Upper lobe of left lung (tissue), 4 donors: Measurements from ENCODE around the gene MIEF2.

Source experiments
- EP300 ChIP-seq, 4 donors: sonication (generic); formaldehyde crosslinking; IDR thresholded peaks; one replicate each; pipeline ENCODE4 v1.5.1; 2017; ENCODE audit warnings: antibody characterized with exemption in 4 of 4, control low read depth in 2 of 4
- POLR2A ChIP-seq, 4 donors: fragments of 450-650 bp; IDR thresholded peaks; one replicate each; pipeline ENCODE4 v1.5.1; 2016 to 2017; ENCODE audit warnings: antibody characterized with exemption in 4 of 4, mild to moderate bottlenecking in 2 of 4
- TF ChIP-seq, protein P1 (sequence below), 6 experiments: fragments of 450-650 bp in 4 of 6; fragments of 200-600 bp in 2 of 6; sonication (generic) in 2 of 6; IDR thresholded peaks; one replicate each; pipeline ENCODE4 v1.5.1; 2016 to 2019; ENCODE audit warnings: antibody characterized with exemption in 6 of 6

- TF ChIP-seq POLR2A (IDR thresholded peaks at IDR 0.05) (no peak), EP300 (IDR thresholded peaks at IDR 0.05) (no peak)
- TF ChIP-seq, protein P1, sequence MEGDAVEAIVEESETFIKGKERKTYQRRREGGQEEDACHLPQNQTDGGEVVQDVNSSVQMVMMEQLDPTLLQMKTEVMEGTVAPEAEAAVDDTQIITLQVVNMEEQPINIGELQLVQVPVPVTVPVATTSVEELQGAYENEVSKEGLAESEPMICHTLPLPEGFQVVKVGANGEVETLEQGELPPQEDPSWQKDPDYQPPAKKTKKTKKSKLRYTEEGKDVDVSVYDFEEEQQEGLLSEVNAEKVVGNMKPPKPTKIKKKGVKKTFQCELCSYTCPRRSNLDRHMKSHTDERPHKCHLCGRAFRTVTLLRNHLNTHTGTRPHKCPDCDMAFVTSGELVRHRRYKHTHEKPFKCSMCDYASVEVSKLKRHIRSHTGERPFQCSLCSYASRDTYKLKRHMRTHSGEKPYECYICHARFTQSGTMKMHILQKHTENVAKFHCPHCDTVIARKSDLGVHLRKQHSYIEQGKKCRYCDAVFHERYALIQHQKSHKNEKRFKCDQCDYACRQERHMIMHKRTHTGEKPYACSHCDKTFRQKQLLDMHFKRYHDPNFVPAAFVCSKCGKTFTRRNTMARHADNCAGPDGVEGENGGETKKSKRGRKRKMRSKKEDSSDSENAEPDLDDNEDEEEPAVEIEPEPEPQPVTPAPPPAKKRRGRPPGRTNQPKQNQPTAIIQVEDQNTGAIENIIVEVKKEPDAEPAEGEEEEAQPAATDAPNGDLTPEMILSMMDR (IDR thresholded peaks at IDR 0.05) = no peak
Measured at GRCh38 chr17:18231164-18231563, 29.3 kb upstream of the MIEF2 start.
